ENCODE data around the gene TIMP2. TPM values are rescaled to one million over a fixed set of nuclear protein-coding genes. Genes with fewer than 3 reads are reported as not detected.

The TIMP2 gene
- total and polyA plus RNA-seq, 2 experiments from 2014 or later, result 20.9 to 63.3 TPM

DNA sequence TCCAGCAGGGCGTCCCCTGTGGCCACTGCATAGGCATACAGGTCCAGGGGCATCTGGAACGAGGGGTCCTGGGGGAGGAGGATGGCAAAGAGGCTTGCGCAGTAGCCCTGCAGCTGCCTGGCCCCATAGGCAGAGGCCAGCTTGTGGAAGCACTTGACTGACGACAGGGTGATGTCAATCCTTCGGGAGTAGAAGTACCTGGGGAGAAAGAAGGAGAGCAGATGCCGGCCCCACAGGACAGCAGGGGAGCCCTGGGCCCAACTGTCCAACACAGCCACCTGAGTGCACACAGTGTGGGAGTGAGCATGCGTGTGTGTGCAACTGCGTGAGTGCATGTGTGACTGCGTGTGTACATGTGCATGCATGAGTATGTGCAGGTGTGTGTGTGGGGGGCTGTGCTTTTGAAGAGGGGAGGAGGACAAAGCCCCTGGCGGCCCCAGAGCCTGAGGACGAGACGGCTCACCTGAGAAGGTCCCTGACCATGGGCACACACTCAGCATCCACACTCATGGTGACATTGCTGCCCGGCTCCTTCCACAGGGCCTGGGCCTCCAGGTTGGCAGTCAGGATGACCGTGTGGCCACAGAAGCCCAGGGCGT, 47.4 kb upstream of the TIMP2 start:
- Histone ChIP-seq H3K27ac (no peak overlapping the region), H3K4me3 (no peak overlapping the region), H3K9me2 (replicated peaks; ENCODE audit: insufficient read depth) (no peaks in the 10 kb centered on the region), H3K4me2 (no peak overlapping the region), H3K79me2 (no peaks in the 10 kb centered on the region), H3K36me3 (replicated peaks; ENCODE audit: insufficient read depth, low read depth) (no peaks in the 10 kb centered on the region), H3K4me1 (ENCODE audit: insufficient read depth) (peaks cover 19% of the 10 kb centered on the region), H3K9me3 (ENCODE audit: low read depth) (no peaks in the 10 kb centered on the region), H4K20me1 (ENCODE audit: insufficient read depth, poor library complexity, severe bottlenecking) (no peaks in the 10 kb centered on the region), H2AFZ (no peak overlapping the region), H3K27me3 (no peaks in the 10 kb centered on the region)
- TF ChIP-seq EZH2 (IDR thresholded peaks at IDR 0.05; ENCODE audit: borderline replicate concordance) (no peak), EZH2phosphoT487 (IDR thresholded peaks at IDR 0.05; ENCODE audit: low read depth, severe bottlenecking, unreplicated experiment) (no peak)
- TF ChIP-seq, protein P1, sequence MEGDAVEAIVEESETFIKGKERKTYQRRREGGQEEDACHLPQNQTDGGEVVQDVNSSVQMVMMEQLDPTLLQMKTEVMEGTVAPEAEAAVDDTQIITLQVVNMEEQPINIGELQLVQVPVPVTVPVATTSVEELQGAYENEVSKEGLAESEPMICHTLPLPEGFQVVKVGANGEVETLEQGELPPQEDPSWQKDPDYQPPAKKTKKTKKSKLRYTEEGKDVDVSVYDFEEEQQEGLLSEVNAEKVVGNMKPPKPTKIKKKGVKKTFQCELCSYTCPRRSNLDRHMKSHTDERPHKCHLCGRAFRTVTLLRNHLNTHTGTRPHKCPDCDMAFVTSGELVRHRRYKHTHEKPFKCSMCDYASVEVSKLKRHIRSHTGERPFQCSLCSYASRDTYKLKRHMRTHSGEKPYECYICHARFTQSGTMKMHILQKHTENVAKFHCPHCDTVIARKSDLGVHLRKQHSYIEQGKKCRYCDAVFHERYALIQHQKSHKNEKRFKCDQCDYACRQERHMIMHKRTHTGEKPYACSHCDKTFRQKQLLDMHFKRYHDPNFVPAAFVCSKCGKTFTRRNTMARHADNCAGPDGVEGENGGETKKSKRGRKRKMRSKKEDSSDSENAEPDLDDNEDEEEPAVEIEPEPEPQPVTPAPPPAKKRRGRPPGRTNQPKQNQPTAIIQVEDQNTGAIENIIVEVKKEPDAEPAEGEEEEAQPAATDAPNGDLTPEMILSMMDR (IDR thresholded peaks at IDR 0.05; ENCODE audit: poor library complexity), result no peak
- 93% methylated on average over 15 of the region's 15 CpGs for WGBS (ENCODE audit: low lambda C conversion rate, missing lambda C conversion rate)
- DNase-seq (ENCODE audit: low spot score), result no peak

DNA sequence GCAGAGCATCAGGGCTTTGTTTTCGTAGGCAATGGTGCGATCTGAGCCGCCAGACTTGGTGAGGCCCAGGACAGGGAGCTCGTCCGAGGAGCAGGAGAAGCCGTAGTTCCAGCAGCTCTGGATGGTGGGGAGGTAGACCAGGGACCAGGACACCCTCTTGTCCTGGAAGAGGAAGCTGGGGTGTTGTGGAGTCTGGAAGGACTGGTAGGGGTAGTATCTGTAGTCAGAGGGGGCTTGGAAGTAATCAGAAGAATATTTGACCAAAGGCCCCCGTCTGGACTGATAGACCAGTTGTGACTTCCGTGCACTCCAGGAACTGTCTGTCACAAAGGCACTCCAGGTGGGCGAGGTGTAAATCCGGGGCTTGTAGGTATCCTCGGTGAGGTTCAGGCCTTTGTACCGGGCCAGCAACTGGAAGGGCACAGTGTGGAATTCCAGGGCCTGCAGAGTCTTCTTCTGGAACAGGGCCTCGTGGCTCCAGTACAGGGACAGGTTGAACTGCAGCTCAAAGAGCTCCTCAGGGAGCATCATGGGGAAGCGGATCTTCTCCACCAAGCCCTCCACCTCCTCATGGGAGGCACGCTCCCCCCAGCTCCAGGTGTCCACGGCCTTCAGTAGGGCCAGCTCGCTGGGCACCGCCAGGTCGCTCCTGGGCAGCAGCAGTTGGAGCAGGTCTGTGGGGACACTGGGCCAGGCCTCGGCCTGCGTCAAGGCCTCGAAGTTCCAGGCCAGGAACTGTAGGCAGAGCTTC, 46.7 kb upstream of the TIMP2 start:
- H3K27me3 ChIP-seq, result no peaks in the 10 kb centered on the region
- H3K4me2 ChIP-seq, result no peak overlapping the region
- no peaks in the 10 kb centered on the region for H3K9me2 ChIP-seq (replicated peaks; ENCODE audit: insufficient read depth)
- TF ChIP-seq EZH2 (IDR thresholded peaks at IDR 0.05; ENCODE audit: borderline replicate concordance), result no peak
- no peak for TF ChIP-seq EZH2phosphoT487 (IDR thresholded peaks at IDR 0.05; ENCODE audit: low read depth, severe bottlenecking, unreplicated experiment)
- TF ChIP-seq, protein P1 (IDR thresholded peaks at IDR 0.05; ENCODE audit: poor library complexity), result no peak
- H3K79me2 ChIP-seq, result no peaks in the 10 kb centered on the region
- WGBS (ENCODE audit: low lambda C conversion rate, missing lambda C conversion rate), result 84% methylated on average over 22 of the region's 22 CpGs
- no peak overlapping the region for H2AFZ ChIP-seq
- no peak overlapping the region for H3K27ac ChIP-seq
- H3K36me3 ChIP-seq (replicated peaks; ENCODE audit: insufficient read depth, low read depth), result no peaks in the 10 kb centered on the region
- H4K20me1 ChIP-seq (ENCODE audit: insufficient read depth, poor library complexity, severe bottlenecking), result no peaks in the 10 kb centered on the region
- H3K4me1 ChIP-seq (ENCODE audit: insufficient read depth), result peaks cover 19% of the 10 kb centered on the region
- DNase-seq (ENCODE audit: low spot score), result no peak
- H3K4me3 ChIP-seq, result no peak overlapping the region
- H3K9me3 ChIP-seq (ENCODE audit: low read depth), result no peaks in the 10 kb centered on the region

DNA sequence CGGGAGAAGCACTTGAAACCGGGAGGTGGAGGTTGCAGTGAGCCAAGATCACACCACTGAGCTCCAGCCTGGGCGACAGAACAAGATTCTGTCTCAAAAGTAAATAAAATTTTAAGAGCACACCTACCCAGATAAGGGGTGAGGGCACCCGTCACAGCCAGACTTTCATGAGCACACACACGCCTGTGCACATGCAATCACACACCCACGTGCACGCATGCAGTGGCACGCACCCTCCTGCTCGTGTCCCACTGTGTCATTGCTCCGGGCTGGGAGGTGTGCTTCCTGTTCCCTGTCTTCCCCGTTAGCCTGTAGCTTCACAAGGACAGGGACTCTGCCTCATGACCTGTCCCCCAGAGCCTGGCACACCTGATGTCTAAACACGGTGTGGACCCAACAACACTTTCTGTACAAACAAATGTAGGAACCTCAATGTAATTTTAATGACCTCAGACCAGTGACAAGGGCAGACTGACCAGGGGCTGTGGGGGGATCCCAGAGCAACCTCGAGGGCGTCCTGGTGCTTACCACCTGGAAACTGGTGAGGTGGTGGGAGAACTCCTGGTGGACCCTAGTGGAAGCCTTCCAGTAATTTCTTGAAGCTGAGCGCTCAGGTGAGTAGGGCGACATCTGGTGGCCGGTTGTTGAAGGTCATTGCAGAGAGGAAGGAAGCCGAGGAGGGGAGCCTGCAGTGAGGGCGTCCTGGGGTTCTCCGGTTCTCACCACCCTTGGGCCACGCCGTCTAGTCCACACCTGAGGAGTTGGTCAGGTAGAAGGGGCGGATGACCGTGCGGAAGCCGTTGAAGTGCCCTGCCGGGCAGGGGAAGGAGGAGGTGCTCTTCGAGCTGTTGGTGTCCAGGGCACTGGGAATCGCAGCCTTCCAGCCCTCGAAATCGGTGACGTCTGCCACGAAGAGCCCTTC, 45.9 kb upstream of the TIMP2 start:
- Histone ChIP-seq H3K4me3 (no peak overlapping the region), H3K27ac (no peak overlapping the region), H3K4me2 (peak overlapping the region; percentile 27), H3K36me3 (replicated peaks; ENCODE audit: insufficient read depth, low read depth) (no peaks in the 10 kb centered on the region), H4K20me1 (ENCODE audit: insufficient read depth, poor library complexity, severe bottlenecking) (no peaks in the 10 kb centered on the region), H3K4me1 (ENCODE audit: insufficient read depth) (peaks cover 17% of the 10 kb centered on the region), H3K9me2 (replicated peaks; ENCODE audit: insufficient read depth) (no peaks in the 10 kb centered on the region), H2AFZ (no peak overlapping the region), H3K9me3 (ENCODE audit: low read depth) (no peaks in the 10 kb centered on the region), H3K27me3 (no peaks in the 10 kb centered on the region), H3K79me2 (no peaks in the 10 kb centered on the region)
- WGBS (ENCODE audit: low lambda C conversion rate, missing lambda C conversion rate), result 52% methylated on average over 33 of the region's 33 CpGs
- DNase-seq (ENCODE audit: low spot score), result peak; percentile 89
- TF ChIP-seq, protein P1 (IDR thresholded peaks at IDR 0.05; ENCODE audit: poor library complexity), result peak; percentile 88
- TF ChIP-seq EZH2phosphoT487 (IDR thresholded peaks at IDR 0.05; ENCODE audit: low read depth, severe bottlenecking, unreplicated experiment) (no peak), EZH2 (IDR thresholded peaks at IDR 0.05; ENCODE audit: borderline replicate concordance) (no peak)
